HG03103 (cell line): Measurements from ENCODE around the gene CHMP4B.

Experiments
- ATAC-seq: cut with Tn5 transposase; IDR thresholded peaks from one replicate; pipeline ENCODE4 v1.9.1; 2021; ENCODE audit warnings: low read depth; ENCODE audit not compliant: unreplicated experiment

Gene CHMP4B

DNA sequence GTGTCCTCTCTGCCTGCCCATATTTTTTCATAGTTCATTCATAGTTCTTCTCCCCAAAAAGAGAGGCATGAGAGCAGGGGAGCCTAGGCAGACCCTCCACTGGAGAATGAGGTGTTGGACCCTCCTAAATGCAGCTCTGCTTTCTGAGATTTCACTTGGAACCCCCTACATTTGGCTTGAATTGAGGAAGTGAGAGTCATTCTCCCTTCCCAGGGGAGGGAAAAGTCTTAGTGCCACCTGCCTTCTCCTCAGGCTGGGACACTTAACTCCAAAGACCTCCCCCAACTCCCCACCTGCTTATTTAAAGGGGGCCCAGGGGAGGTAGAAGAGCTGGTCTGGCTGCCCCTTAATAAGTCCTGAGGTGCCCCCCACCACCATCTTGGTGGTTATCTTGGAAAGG, 78.2 kb downstream of the CHMP4B start:
- no peak for ATAC-seq

DNA sequence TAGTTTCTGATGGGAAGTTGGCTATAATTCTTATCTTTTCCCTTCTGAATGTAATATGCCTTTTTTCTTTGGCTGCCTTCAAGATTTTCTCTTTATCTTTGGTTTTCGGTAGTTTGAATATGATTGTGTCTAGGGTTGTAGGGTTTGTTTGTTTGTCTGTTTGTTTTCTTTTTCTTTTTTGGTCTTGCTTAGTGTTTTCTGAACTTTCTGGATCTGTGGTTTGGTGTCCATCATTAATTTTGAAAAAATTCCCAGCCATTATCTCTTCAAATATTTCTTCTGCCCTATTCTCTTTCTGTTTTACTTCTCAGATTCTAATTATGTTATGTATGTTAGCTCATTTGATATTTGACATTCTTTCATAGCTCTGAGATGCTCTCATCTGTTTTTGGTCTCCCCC, 79.4 kb downstream of the CHMP4B start:
- no peak for ATAC-seq

DNA sequence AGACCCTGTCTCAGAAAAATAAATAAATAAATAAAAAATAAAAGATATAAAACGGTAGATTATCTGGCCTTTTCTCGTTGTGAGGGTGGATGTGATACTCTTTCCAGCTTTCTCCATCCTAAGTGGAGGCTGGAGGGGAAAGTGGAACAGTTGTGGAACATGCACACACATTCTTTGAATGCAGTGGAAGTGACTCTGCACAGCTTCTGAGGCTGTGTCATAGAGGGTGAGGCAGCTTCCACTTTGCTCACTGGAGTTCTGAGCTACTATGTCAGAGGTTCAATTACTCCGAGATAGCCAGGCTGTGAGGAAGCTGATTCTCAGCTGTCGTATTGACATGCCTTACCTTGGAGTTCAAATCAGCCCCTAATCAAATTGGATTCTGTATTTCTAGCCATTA, 82.2 kb downstream of the CHMP4B start:
- no peak for ATAC-seq

DNA sequence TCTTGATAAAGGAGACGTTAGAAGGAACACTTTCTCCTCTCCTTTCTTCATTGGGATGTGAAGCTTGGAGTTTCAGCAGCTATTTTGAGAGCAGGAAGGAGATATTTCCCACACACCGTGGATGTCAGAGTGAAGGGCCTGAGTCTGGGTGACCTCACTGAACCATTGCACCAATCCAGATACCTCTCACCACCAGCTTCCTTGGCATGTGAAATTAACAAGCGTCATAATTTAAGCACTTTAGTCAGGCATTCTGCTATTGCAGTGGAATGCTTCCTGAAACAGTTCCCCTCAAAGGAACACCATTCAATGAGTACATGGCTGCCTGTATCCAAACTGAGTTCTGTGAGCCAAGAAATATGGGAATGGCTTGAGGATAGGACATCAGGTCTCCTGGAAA, 83.7 kb downstream of the CHMP4B start:
- ATAC-seq, result no peak

DNA sequence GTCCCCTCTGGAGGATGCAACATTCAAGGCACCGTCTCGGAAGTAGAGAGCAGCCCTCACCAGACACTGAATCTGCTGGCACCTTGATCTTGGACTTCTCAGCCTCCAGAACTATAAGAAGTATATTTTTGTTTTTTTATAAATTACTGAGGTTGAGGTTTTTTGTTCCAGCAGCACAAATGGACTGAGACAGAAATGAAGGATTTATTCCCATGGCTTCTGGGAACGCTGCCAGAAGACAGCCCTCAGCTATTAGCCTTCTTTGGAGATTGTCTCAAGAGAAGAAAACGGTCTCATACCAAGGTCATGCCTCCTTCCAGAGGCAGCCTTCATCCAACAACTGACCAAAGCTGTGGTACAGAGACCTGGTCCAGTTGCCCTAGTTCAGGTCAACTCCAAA, 85.4 kb downstream of the CHMP4B start:
- ATAC-seq, result no peak

DNA sequence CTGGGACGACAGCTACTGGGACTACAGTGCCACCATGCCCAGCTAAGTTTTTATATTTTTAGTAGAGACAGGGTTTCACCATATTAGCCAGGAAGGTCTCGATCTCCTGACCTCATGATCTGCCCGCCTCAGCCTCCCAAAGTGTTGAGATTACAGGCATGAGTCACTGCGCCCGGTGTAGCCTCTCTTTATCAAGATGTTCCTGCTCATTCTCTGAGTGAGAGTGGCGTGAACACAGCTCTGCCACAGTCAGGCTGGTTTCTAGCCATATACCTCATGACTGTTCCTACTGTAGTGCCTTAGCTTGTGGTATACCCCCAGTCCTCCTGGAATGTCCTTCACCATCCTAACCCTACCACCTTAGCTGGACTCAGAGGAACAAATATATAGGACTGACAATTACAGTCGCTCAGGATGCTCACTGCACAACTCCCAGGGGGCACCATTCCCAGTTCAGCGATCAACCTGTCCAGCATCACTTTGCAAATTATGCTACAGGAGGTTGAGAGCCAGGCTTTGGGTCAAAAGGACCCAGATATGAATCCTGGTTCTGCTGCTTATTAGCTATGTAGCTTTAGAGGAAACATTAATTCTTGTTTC, 86.3 kb downstream of the CHMP4B start:
- no peak for ATAC-seq

DNA sequence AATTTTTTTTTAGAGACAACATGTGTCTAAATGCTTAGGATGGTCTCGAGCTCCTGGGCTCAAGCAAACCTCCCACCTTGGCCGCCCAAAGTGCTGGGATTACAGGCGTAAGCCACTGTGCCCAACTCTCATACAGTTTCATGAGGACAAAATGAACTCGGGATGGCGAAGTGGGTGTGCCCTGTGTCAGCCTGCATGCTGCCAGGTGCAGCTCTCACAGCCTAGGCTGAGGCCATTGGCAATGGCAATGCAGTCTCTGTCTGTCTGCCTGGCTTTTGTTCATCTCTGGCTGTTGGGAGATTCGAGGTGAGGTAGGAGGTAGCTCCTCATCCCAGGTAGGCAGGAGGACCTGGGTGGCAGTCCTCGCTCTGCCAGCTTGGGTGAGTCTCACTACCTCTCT, 88.0 kb downstream of the CHMP4B start:
- ATAC-seq, result no peak

DNA sequence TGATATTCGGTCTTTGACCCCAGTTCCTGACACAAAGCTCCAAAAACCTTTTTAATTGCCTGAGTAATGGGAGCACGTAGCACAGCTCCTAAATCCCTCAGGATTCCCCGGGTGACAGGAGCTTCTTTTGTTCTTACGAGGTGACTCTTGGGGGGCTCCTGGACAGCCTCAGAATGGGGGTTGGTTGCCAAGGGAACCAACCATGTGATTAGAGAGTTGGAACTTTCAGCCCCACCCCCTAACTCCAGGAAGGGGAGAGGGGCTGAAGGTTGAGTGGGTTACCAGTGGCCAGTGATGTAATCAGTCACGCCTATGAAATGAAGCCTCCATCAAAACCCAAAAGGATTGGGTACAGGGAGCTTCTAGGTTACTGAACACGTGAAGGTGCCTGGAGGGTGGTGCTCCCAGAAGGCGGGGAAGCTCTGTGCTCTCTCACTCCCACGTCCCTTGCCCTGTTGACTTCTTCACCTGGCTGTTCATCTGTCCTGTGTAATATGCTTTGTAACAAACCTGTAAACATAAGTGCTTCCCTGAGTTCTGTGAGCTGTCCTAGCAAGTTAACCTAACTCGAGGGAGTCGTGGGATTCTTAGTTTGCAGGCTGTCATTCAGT, 89.5 kb downstream of the CHMP4B start:
- ATAC-seq, result no peak

DNA sequence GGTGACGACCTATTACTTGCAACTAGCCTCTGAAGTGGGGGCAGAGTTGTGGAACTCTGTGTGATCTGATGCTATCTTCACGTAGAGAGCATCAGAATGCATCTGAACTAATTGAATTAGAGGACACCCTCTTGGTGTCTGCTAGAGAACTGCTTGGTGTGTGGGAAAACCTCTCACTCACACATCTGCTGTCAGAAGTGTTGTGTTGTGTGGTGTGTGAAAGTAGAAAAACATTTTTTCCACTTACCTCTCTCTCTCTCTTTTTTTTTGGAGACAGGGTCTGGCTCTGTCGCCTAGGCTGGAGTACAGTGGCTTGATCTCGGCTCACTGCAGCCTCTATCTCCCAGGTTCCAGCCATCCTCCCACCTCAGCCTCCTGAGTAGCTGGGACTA, 90.0 kb downstream of the CHMP4B start:
- ATAC-seq, result no peak

DNA sequence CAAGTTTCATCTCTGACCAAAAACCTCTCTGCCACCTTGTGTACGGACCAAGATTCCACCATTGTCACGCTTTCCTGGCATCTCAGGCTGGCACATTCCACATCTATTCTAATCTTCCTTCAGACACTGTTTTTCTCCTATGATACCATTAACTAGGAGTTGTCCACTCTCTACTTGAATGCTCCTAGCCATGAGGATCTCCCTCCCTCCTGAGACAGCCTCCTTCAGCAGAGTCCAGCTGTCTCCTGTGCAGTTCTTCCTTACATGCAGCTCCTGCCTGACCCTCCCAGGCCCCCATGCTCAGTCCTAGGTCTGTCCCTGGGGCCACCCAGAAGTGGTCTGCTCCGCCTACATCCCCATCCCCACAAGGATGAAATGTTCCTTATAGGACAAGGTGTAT, 90.9 kb downstream of the CHMP4B start:
- no peak for ATAC-seq
